Mesenchymal stem cell (in vitro differentiated cells and primary cell): Measurements from ENCODE around the gene AHNAK2.

Source experiments
- DNase-seq: peaks from one replicate; pipeline ENCODE4 v3.0.0-alpha.2; 2013
- H2AFZ ChIP-seq: one replicate; pipeline ENCODE4 v1.6.1; 2013; ENCODE audit warnings: low read depth, mild to moderate bottlenecking, control low read depth, inconsistent platforms, low read length, moderate library complexity
- H2AK5ac ChIP-seq: 2 replicates; pipeline ENCODE4 v1.6.1; 2013; ENCODE audit warnings: low read length, moderate library complexity, mild to moderate bottlenecking, inconsistent platforms; ENCODE audit not compliant: severe bottlenecking
- H2BK120ac ChIP-seq: one replicate; pipeline ENCODE4 v1.6.1; 2013; ENCODE audit warnings: low read depth, mild to moderate bottlenecking, inconsistent platforms, low read length, moderate library complexity
- H2BK12ac ChIP-seq, 2 experiments: one replicate each; pipeline ENCODE4 v1.6.1; 2013; ENCODE audit warnings: inconsistent platforms in 2 of 2, low read length in 2 of 2, mild to moderate bottlenecking in 2 of 2, moderate library complexity in 2 of 2, control low read depth in 1 of 2
- H2BK15ac ChIP-seq: one replicate; pipeline ENCODE4 v1.6.1; 2013; ENCODE audit warnings: mild to moderate bottlenecking, low read depth, inconsistent platforms; ENCODE audit not compliant: poor library complexity, severe bottlenecking
- H2BK5ac ChIP-seq: 2 replicates; pipeline ENCODE4 v1.6.1; 2013; ENCODE audit warnings: low read depth, mild to moderate bottlenecking, low read length, control low read depth, inconsistent platforms; ENCODE audit not compliant: poor library complexity, severe bottlenecking
- H3K14ac ChIP-seq, 2 experiments: one replicate each; pipeline ENCODE4 v1.6.1; 2013; ENCODE audit warnings: inconsistent platforms in 2 of 2, low read length in 2 of 2, control low read depth in 1 of 2, mild to moderate bottlenecking in 1 of 2, moderate library complexity in 1 of 2
- H3K18ac ChIP-seq, 2 experiments: one replicate each; pipeline ENCODE4 v1.6.1; 2013; ENCODE audit warnings: inconsistent platforms in 2 of 2, low read length in 2 of 2, control low read depth in 1 of 2, low read depth in 1 of 2, mild to moderate bottlenecking in 1 of 2
- H3K23ac ChIP-seq, 2 experiments: one replicate each; pipeline ENCODE4 v1.6.1; 2013; ENCODE audit warnings: inconsistent platforms in 2 of 2, low read length in 2 of 2, mild to moderate bottlenecking in 2 of 2, moderate library complexity in 2 of 2, control low read depth in 1 of 2
- H3K27ac ChIP-seq: 2 replicates; pipeline ENCODE4 v1.5.1; 2013; ENCODE audit warnings: mild to moderate bottlenecking, moderate library complexity, low read length, control low read depth, inconsistent platforms; ENCODE audit not compliant: poor library complexity, severe bottlenecking
- H3K27me3 ChIP-seq, 2 experiments: 2 replicates each; pipeline versions ENCODE4 v1.6.1 to v1.7.0; 2013; ENCODE audit warnings: low read length in 2 of 2, mild to moderate bottlenecking in 2 of 2, moderate library complexity in 2 of 2, control low read depth in 1 of 2, inconsistent platforms in 1 of 2; ENCODE audit not compliant: control insufficient read depth in 1 of 2, insufficient read depth in 1 of 2
- H3K36me3 ChIP-seq, 2 experiments: 2 replicates each; pipeline versions ENCODE4 v1.6.1 to v1.7.0; 2013; ENCODE audit warnings: low read length in 2 of 2, control low read depth in 1 of 2, inconsistent platforms in 1 of 2, low read depth in 1 of 2, mild to moderate bottlenecking in 1 of 2; ENCODE audit not compliant: insufficient read depth in 2 of 2, control insufficient read depth in 1 of 2
- H3K4ac ChIP-seq, 2 experiments: one replicate each; pipeline ENCODE4 v1.6.1; 2013; ENCODE audit warnings: inconsistent platforms in 2 of 2, low read length in 2 of 2, mild to moderate bottlenecking in 2 of 2, moderate library complexity in 2 of 2, control low read depth in 1 of 2, low read depth in 1 of 2
- H3K4me1 ChIP-seq: 2 replicates; pipeline ENCODE4 v1.6.1; 2013; ENCODE audit warnings: low read depth, low read length, control low read depth; ENCODE audit not compliant: control insufficient read depth, insufficient read depth
- H3K4me2 ChIP-seq: 2 replicates; pipeline ENCODE4 v1.6.1; 2013; ENCODE audit warnings: low read length, mild to moderate bottlenecking, inconsistent platforms; ENCODE audit not compliant: poor library complexity, severe bottlenecking
- H3K4me3 ChIP-seq, 2 experiments: 2 replicates each; pipeline versions ENCODE4 v1.5.1 to v1.7.0; 2013; ENCODE audit warnings: low read length in 2 of 2, mild to moderate bottlenecking in 2 of 2, control low read depth in 1 of 2, low read depth in 1 of 2; ENCODE audit not compliant: insufficient read depth in 1 of 2
- H3K79me1 ChIP-seq: replicated peaks from 2 replicates; pipeline ENCODE4 v1.6.1; 2013; ENCODE audit warnings: mild to moderate bottlenecking, control low read depth, low read length, inconsistent platforms; ENCODE audit not compliant: poor library complexity, severe bottlenecking
- H3K9ac ChIP-seq: 2 replicates; pipeline ENCODE4 v1.7.0; 2013; ENCODE audit warnings: mild to moderate bottlenecking, low read length, moderate library complexity
- H3K9me3 ChIP-seq: 2 replicates; pipeline ENCODE4 v1.7.0; 2013; ENCODE audit warnings: mild to moderate bottlenecking, low read length; ENCODE audit not compliant: control insufficient read depth
- H4K8ac ChIP-seq: one replicate; pipeline ENCODE4 v1.6.1; 2013; ENCODE audit warnings: inconsistent platforms, mild to moderate bottlenecking, low read length, moderate library complexity
- H4K91ac ChIP-seq: one replicate; pipeline ENCODE4 v1.6.1; 2013; ENCODE audit warnings: mild to moderate bottlenecking, low read length, inconsistent platforms
- WGBS: methylation state at CpG from one replicate; pipeline ENCODE4 v1.1.7; 2013; ENCODE audit warnings: mixed read lengths; 5-methylcytosine and 5-hydroxymethylcytosine counted together

Gene AHNAK2

GRCh38 chr14:104966981-104967385 lies 11.2 kb downstream of the AHNAK2 start:
- Histone ChIP-seq H3K4ac (peak overlapping the region in 1 of 2 experiments; percentile 73), H3K79me1 (peaks cover 26% of the 10 kb centered on the region), H2AFZ (no peak overlapping the region), H3K36me3 (peaks cover 17 to 35% of the 10 kb centered on the region in 2 experiments), H3K27ac (no peak overlapping the region), H2BK120ac (no peak overlapping the region), H3K9me3 (no peaks in the 10 kb centered on the region), H2AK5ac (peak overlapping the region; percentile 27), H4K8ac (no peak overlapping the region), H3K14ac (peak overlapping the region in 1 of 2 experiments; percentile 97), H3K4me2 (peak overlapping the region; percentile 82), H2BK5ac (no peak overlapping the region), H2BK12ac (peak overlapping the region in 1 of 2 experiments; percentile 97), H3K27me3 (no peaks in the 10 kb centered on the region), H3K23ac (no peak overlapping the region), H2BK15ac (no peak overlapping the region), H3K4me1 (peaks cover 64% of the 10 kb centered on the region), H3K9ac (peak overlapping the region; percentile 91), H3K4me3 (peak overlapping the region in 1 of 2 experiments; percentile 98), H3K18ac (peak overlapping the region in 1 of 2 experiments; percentile 98), H4K91ac (no peak overlapping the region)
- 52% methylated on average over 6 of the region's 8 CpGs for WGBS
- no peak for DNase-seq

DNA sequence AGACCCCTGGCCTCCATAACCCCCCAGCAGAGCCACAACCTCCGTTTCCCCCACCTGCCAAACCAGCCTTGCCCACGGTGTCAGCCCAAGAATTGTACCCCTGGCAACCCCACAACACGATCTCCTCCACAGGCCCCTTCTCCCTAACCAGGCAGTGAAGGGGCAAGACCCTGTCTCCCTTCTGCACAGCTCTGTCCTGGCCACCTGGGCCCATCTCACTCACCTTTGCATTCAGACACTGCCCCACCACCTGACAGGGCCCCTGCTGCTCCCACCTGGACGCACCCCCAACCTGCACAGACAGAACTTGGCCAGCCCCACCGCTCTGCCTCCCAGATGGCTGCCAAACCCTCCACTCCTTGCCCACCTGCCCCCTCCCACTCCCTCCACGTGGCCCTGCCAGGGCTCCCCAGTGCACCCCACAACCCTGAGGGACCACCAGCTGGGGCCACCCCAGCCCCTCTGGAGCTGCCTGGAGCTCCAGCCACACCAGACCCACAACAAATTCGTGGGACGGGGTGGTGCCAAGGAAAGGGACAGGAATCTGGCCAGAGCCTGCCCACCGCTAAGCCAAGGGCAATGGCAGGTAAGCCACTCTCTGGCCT lies 11.8 kb downstream of the AHNAK2 start:
- peak overlapping the region in 1 of 2 experiments; percentile 49 for H2BK12ac ChIP-seq
- 86% methylated on average over 9 of the region's 9 CpGs for WGBS
- H2BK15ac ChIP-seq, result no peak overlapping the region
- no peaks in the 10 kb centered on the region for H3K27me3 ChIP-seq
- no peak overlapping the region for H2BK5ac ChIP-seq
- H3K18ac ChIP-seq, result no peak overlapping the region
- H3K14ac ChIP-seq, result peak overlapping the region in 1 of 2 experiments; percentile 0
- H3K9me3 ChIP-seq, result no peaks in the 10 kb centered on the region
- no peak for DNase-seq
- H3K4ac ChIP-seq, result no peak overlapping the region
- no peak overlapping the region for H4K91ac ChIP-seq
- H3K4me1 ChIP-seq, result peaks cover 57% of the 10 kb centered on the region
- H3K9ac ChIP-seq, result peak overlapping the region; percentile 91
- H3K36me3 ChIP-seq, result peaks cover 17 to 40% of the 10 kb centered on the region in 2 experiments
- no peak overlapping the region for H4K8ac ChIP-seq
- H3K79me1 ChIP-seq, result peaks cover 29% of the 10 kb centered on the region
- H3K23ac ChIP-seq, result peak overlapping the region in 1 of 2 experiments; percentile 51
- H3K4me3 ChIP-seq, result peak overlapping the region in 1 of 2 experiments; percentile 98
- no peak overlapping the region for H3K4me2 ChIP-seq
- H2AK5ac ChIP-seq, result no peak overlapping the region
- no peak overlapping the region for H2BK120ac ChIP-seq
- no peak overlapping the region for H3K27ac ChIP-seq
- no peak overlapping the region for H2AFZ ChIP-seq

GRCh38 chr14:104965561-104966231 lies 12.5 kb downstream of the AHNAK2 start:
- Histone ChIP-seq H2BK12ac (no peak overlapping the region), H3K27me3 (no peaks in the 10 kb centered on the region), H2AFZ (no peak overlapping the region), H3K27ac (no peak overlapping the region), H2AK5ac (no peak overlapping the region), H3K4me3 (no peak overlapping the region), H3K36me3 (peaks cover 17 to 43% of the 10 kb centered on the region in 2 experiments), H3K9me3 (no peaks in the 10 kb centered on the region), H3K23ac (no peak overlapping the region), H3K9ac (no peak overlapping the region), H4K91ac (no peak overlapping the region), H3K18ac (no peak overlapping the region), H3K4ac (no peak overlapping the region), H2BK120ac (no peak overlapping the region), H2BK15ac (no peak overlapping the region), H2BK5ac (no peak overlapping the region), H3K4me2 (no peak overlapping the region), H3K79me1 (peaks cover 29% of the 10 kb centered on the region), H3K14ac (no peak overlapping the region), H3K4me1 (peaks cover 51% of the 10 kb centered on the region), H4K8ac (no peak overlapping the region)
- no peak for DNase-seq
- 97% methylated on average over 13 of the region's 13 CpGs for WGBS

- no peak for DNase-seq
- H2AK5ac ChIP-seq, result peak overlapping the region; percentile 34
- peaks cover 17 to 55% of the 10 kb centered on the region in 2 experiments for H3K36me3 ChIP-seq
- no peak overlapping the region for H4K91ac ChIP-seq
- H3K18ac ChIP-seq, result no peak overlapping the region
- H3K4ac ChIP-seq, result no peak overlapping the region
- H3K9me3 ChIP-seq, result no peaks in the 10 kb centered on the region
- no peak overlapping the region for H2BK15ac ChIP-seq
- no peak overlapping the region for H3K27ac ChIP-seq
- H3K79me1 ChIP-seq, result peaks cover 29% of the 10 kb centered on the region
- no peak overlapping the region for H3K4me2 ChIP-seq
- no peak overlapping the region for H3K9ac ChIP-seq
- no peak overlapping the region for H2AFZ ChIP-seq
- H3K27me3 ChIP-seq, result no peaks in the 10 kb centered on the region
- no peak overlapping the region for H2BK120ac ChIP-seq
- 92% methylated on average over 7 of the region's 7 CpGs for WGBS
- H2BK12ac ChIP-seq, result no peak overlapping the region
- no peak overlapping the region for H2BK5ac ChIP-seq
- no peak overlapping the region for H3K23ac ChIP-seq
- H4K8ac ChIP-seq, result no peak overlapping the region
- H3K4me3 ChIP-seq, result no peak overlapping the region
- no peak overlapping the region for H3K14ac ChIP-seq
- H3K4me1 ChIP-seq, result peaks cover 40% of the 10 kb centered on the region
Measured at GRCh38 chr14:104964546-104964945, 13.6 kb downstream of the AHNAK2 start.
